GM18498 (cell line): ENCODE measurements around the gene MYL7.
"Not testable (repeated sequence)": the region's sequence is repeated elsewhere in the genome, so short reads cannot be mapped to it uniquely, and the experiment has no call there.

Source experiments
- ATAC-seq: cut with Tn5 transposase; IDR thresholded peaks from one replicate; pipeline ENCODE4 v1.9.1; 2021; ENCODE audit warnings: mild to moderate bottlenecking, moderate library complexity; ENCODE audit not compliant: unreplicated experiment

MYL7 gene

GRCh38 chr7:44141221-44141850, at the start of gene MYL7:
TSS of gene MYL7 (minus strand) at chr7:44141332. CDS start at chr7:44141305, 27 bp downstream.
- ATAC-seq, result no peak

DNA sequence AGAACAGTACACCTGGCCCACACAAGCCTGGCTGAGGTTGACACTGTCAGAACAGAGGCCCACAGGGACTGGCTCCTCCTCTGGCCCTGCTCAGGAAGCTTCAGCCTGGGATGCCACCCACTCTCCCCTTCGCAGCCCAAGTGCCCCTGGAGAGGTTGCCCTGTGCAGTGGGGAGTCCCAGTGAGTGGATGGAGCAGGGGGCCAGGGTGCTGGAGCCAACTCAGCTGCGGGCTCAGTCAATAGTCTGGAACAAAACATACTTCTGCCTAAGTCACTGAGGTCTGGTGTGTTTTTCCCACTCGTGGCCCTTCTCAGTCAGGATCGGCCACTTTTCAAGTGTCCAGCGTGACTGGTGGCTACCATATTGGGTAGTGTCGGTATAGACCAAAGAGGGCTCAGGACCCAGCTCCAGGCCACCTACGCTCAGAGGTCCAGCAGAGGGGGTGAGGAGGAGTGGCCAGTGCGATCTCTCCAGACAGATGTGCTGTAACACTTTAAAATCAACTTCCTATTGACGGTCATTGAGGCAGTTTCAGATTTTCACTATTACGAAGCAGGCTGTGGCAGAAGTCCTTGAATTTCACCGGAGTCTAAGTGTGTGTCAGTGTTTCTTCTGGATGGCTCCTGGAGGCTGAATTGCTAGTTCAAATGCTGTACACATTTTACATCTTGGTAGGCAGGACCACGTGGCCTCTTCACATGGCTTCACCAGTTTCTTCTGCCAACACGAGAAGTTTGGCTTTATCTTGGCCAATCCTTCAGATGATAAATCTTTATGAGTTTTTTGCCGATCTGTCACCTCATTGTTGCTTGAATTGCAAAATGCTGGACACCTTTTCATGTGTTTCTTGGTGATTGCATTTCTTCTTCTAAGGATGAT, 49.1 kb upstream of the MYL7 start:
- ATAC-seq, result no peak

- no peak for ATAC-seq
Observed at GRCh38 chr7:44189286-44189992, 48.3 kb upstream of the MYL7 start, which contains the start of gene GCK. TSS of gene GCK (minus strand) at chr7:44189439. CDS start at chr7:44188953, 486 bp downstream.

DNA sequence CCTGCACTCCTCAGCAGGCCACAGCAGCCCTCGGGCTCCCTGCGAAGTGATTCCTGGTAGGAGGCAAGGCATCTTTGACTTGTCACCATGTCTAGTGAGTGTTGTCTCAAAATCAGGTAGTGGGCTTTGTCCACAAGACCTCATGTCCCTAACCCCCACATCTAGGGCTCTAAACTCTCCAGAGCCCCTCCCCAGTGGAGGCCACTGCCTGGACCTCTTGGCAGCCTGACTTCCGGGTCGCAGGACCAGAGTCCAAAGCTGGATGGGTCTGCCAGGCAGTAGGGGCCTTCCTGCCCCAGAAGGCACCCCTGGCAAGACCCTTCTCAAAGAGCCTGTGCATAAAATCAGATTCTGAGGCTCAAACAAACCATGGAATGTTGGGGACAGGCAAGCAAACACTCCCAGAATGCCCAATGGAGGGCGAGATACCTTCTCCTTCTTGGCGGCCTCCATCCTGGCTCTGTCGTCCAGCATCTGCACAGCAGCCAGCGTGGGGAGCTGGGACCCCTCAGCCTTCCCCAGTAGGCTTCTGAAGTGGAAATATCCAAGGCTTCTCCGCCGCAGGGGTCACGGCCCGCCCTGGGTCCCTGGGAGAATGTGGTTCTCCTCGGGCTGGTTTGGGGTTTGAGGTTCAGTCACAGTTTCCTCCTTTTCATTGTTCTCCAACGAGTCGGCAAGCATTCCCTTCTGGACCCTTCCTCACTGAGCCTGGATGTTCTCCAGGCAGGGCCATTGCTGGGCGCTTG, 47.5 kb upstream of the MYL7 start:
- no peak for ATAC-seq

GRCh38 chr7:44187636-44188416, 46.7 kb upstream of the MYL7 start:
- no peak for ATAC-seq

GRCh38 chr7:44186736-44187135, 45.6 kb upstream of the MYL7 start:
- ATAC-seq, result no peak

DNA sequence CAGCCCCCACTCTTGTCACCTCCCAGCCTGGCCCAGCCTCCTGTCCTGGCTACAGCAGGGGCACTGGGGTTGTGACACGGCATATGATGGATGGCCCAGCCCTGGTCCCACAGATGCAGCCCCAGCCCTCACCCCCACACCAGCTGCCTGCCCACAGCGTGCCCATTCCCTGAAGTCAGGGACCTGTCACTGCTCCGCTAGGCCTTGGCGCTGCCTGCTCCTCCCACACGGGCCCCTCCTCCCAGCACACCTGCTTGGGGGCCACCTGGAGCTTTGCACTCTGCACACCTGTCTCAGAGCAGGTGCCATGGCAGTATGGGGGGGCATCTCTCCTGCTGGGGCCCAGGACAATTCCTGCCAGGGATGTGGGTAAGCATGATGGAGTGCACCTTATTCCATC, 44.6 kb upstream of the MYL7 start:
- ATAC-seq, result no peak

GRCh38 chr7:44184873-44185446, 43.8 kb upstream of the MYL7 start:
- ATAC-seq, result no peak

DNA sequence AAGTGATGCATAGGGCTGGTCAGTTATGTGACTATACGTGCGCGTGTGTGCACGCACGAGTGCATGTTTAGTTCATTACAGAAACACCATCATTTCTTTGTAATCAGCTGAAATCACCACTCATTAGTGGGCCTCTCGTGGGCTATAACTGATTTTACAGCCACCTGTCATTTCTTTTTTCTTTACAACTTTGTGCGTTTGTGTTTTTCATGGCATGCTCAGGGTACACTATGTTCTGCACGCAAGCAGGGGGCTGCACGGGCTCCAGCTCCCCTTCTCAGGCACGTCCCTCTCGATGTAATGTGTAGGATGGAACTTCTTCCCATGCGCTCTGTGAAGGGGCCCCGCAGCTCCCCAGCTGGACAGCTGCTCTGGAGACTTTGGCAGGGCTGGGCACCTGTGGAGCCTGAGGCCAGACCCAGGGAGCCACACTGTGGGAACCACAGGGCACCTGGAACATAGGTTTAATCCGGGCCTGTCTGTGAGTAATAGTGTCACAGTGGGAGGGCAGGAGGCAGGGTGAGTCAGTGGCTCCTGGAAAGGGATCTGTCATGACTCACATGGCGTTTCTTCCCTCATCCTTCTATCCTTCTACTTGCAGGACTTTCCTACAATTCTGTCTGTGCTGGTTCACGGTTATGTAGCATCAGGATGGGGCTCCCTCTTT, 43.2 kb upstream of the MYL7 start:
- no peak for ATAC-seq

GRCh38 chr7:44183386-44183785, 42.3 kb upstream of the MYL7 start:
- no peak for ATAC-seq

DNA sequence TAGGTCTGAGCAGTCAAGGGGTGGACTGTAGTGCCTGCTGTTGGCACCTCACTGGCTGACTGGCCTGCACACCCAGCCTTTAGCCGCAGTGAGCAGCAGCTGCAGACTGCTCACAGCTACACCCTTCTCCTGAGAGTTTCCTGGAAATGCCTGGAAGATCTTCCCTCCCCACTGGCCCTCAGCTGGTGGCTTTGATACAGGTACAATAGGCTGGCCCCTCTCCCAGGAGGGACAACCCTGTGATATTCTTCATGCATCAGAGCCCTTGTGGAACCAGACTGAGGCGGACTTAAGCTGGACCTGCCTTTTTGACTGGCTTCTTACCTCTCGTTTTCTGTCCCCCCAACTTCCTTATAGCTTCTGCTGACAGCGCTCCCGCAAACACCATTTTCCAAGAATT, 41.7 kb upstream of the MYL7 start:
- ATAC-seq, result no peak

DNA sequence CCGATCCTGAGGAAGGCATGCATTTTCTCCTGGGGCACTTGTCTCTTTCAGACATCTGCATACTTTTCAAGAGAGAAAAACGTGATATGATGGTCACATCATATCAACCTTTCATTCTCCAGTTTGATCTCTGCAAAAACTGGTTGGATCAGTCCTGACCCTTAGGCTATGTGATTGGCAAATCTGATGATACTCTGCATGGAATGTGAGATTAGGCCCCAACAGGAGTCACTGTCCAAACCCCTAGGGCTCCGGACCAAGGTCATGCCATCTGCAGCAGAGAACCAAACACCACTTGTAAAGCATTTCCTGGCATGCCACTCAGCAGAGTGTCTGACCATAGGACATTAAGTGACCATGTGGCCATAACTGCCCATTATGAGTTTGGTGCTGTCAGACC, 39.5 kb upstream of the MYL7 start:
- ATAC-seq, result no peak

GRCh38 chr7:44177570-44178131, 36.5 kb upstream of the MYL7 start:
- ATAC-seq, result no peak

- no peak for ATAC-seq
Observed at GRCh38 chr7:44176486-44176885, 35.4 kb upstream of the MYL7 start.

DNA sequence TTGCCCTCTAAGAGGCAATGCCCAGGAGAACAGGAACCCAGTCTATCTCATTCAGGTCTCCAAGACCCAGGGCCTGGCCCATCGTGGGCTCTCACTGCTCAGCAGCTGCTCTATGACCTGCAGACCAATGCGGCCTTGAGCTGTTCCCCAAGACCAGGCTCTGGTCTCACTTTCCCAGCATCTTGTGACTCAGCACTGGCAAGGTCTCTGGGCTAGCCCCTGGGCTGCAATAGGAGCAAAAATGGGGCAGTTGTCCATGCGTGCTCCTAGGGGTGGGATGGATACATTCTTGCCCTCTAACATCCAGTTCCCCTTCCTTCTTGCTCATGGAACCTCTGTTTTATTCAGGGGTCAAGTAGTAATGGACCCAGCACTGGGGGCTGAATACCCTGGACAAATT, 34.6 kb upstream of the MYL7 start:
- no peak for ATAC-seq

DNA sequence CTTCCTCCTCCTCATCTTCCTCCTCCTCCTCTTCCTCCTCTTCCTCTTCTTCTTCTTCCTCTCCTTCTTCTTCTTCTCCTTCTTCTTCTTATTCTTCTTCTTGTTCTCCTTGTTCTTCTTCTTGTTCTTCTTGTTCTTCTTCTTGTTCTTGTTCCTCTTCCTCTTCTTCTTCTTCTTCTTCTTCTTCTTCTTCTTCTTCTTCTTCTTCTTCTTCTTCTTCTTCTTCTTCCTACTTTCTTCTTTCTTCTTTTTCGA, 33.5 kb upstream of the MYL7 start:
- ATAC-seq, result not testable (repeated sequence)

DNA sequence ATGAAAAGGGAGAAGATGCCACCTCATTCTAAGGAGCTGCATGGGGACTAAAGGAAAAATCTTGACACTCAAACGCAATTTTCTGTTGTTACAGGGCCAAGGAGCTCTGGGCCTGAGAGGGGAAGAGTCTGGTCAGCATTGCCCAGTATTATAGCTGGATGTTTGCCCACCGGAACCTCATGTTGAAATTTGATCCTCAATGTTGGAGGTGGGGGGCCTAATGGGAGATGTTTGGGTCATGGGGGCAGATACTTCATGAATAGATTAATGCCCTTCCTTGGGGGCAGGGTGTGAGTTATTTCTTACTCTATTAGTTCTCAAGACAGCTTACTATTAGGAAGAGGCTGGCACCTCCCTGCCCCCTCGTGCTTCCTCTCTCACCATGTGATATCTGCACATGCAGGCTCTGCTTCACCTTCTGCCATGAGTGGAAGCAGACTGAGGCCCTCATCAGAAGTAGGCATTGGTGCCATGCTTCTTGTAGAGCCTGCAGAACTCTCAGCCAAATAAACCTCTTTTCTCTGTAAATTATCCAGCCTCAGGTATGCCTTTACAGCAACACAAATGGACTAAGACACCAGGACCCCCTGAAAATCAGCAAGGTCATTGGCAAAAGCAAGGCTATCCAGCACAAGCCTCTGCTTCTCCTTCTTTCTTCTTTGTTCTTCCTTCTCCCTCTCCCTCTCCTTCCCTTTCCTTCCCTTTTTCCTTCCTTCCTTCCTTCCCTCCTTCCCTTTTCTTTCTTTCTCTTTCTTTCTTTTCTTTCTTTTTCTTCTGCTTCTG, 33.0 kb upstream of the MYL7 start:
- ATAC-seq, result no peak

DNA sequence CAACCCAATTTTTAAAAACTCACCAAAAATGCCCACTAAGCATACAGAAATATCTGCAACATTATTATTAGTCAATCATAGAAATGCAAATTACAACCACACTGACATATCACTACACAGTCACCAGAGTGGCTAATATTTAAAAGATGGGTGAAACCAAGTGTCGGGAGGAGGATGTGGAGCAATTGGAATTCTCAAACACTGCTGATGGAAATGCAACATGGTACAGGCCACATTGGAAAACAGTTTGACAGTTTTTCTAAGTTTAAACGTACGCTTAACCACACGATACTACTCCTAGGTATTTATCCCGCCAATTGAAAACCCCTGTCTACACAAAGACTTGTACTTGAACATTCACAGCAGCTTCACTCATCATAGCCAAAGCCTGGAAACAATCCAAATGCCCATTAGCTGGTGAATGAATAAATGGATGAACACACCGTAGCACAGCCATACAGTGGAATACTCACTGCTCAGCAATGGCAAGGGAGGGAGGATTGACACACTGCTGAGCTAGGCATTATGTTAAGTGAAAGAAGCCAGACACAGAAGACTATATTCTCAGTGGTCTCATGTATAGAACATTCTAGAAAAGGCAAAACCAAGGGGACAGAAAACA, 31.8 kb upstream of the MYL7 start:
- no peak for ATAC-seq
